CD4-positive, CD25-positive, alpha-beta regulatory T cell (primary cell): ENCODE measurements around the gene SIRT3. TPM values are rescaled to one million over a fixed set of nuclear protein-coding genes. Genes with fewer than 3 reads are reported as not detected.
"Not testable (repeated sequence)": the region's sequence is repeated elsewhere in the genome, so short reads cannot be mapped to it uniquely, and the experiment has no call there.

Experiments used
- ATAC-seq, 2 donors: fragments of 150-1000 bp; cut with Tn5 transposase; one replicate each; pipeline ENCODE4 v1.10.0; 2021; ENCODE audit warnings: low read depth in 2 of 2, moderate number of reproducible peaks in 2 of 2, moderate library complexity in 1 of 2
- DNase-seq, 3 donors: peaks; one replicate each; pipeline versions ENCODE4 v3.0.0 to v3.0.0-alpha.2; 2012 to 2022; ENCODE audit warnings: mixed read lengths in 1 of 3
- H3K27ac ChIP-seq: one replicate; pipeline ENCODE4 v1.7.0; 2013; ENCODE audit warnings: mild to moderate bottlenecking, low read length; ENCODE audit not compliant: insufficient read depth, poor library complexity, severe bottlenecking
- H3K27me3 ChIP-seq: one replicate; pipeline ENCODE4 v1.7.0; 2013; ENCODE audit warnings: low read length; ENCODE audit not compliant: control insufficient read depth, insufficient read depth
- H3K36me3 ChIP-seq: one replicate; pipeline ENCODE4 v1.7.0; 2013; ENCODE audit warnings: mild to moderate bottlenecking, low read length, moderate library complexity; ENCODE audit not compliant: control insufficient read depth, insufficient read depth
- H3K4me1 ChIP-seq: 2 replicates; pipeline ENCODE4 v1.7.0; 2013; ENCODE audit warnings: mild to moderate bottlenecking, low read length; ENCODE audit not compliant: insufficient read depth, control insufficient read depth, poor library complexity, severe bottlenecking
- H3K4me3 ChIP-seq: one replicate; pipeline ENCODE4 v1.7.0; 2013; ENCODE audit warnings: low read depth, mild to moderate bottlenecking, low read length, moderate library complexity
- H3K9me3 ChIP-seq, 2 experiments: 1 replicate in 1 of 2; 2 replicates in 1 of 2; pipeline ENCODE4 v1.7.0; 2013; ENCODE audit warnings: low read length in 2 of 2, mild to moderate bottlenecking in 1 of 2, moderate library complexity in 1 of 2; ENCODE audit not compliant: control insufficient read depth in 2 of 2
- H3K27ac Mint-ChIP-seq, 3 donors: one replicate each; pipeline ENCODE4 v1.8.0; 2020 to 2022; ENCODE audit warnings: mild to moderate bottlenecking in 3 of 3, mixed read lengths in 3 of 3, moderate library complexity in 2 of 3
- H3K27me3 Mint-ChIP-seq: one replicate; pipeline ENCODE4 v1.8.0; 2022; ENCODE audit warnings: mild to moderate bottlenecking, mixed read lengths
- H3K36me3 Mint-ChIP-seq: one replicate; pipeline ENCODE4 v1.8.0; 2020; ENCODE audit warnings: mixed read lengths
- H3K4me1 Mint-ChIP-seq, 4 donors: one replicate each; pipeline ENCODE4 v1.8.0; 2020 to 2022; ENCODE audit warnings: mixed read lengths in 4 of 4, mild to moderate bottlenecking in 1 of 4
- H3K4me3 Mint-ChIP-seq, 4 donors: one replicate each; pipeline ENCODE4 v1.8.0; 2020 to 2022; ENCODE audit warnings: mild to moderate bottlenecking in 4 of 4, mixed read lengths in 4 of 4, moderate library complexity in 3 of 4
- H3K9me3 Mint-ChIP-seq, 7 donors: one replicate each; pipeline ENCODE4 v1.8.0; 2020 to 2022; ENCODE audit warnings: mixed read lengths in 7 of 7, mild to moderate bottlenecking in 3 of 7, moderate library complexity in 2 of 7
- polyA plus RNA-seq, 4 donors: library from polyadenylated mRNA; unstranded; fragments of 300-500 nt; fragmentation: Illumina TruSeq; gene quantifications; one replicate each; pipeline ENCODE4 v1.2.3, GENCODE V29; 2021
- total RNA-seq: library from RNA; stranded (reverse); gene quantifications from one replicate; pipeline ENCODE4 v1.2.3, GENCODE V29; 2022

The SIRT3 gene
- total and polyA plus RNA-seq, 5 donors from 2014 or later = 6.9 to 14.2 (median 11.6) TPM

- no peaks in the 10 kb centered on the region for H3K27me3 Mint-ChIP-seq
- H3K9me3 Mint-ChIP-seq = no peaks in the 10 kb centered on the region
- Histone ChIP-seq H3K4me3 (no peak overlapping the region), H3K4me1 (peaks cover 12% of the 10 kb centered on the region), H3K36me3 (peaks cover 3% of the 10 kb centered on the region), H3K9me3 (no peaks in the 10 kb centered on the region), H3K27ac (no peak overlapping the region), H3K27me3 (no peaks in the 10 kb centered on the region)
- H3K4me1 Mint-ChIP-seq = peaks cover 0 to 18% (median 8%) of the 10 kb centered on the region in 4 donors
- no peak for DNase-seq
- ATAC-seq = no peak
- H3K4me3 Mint-ChIP-seq = no peak overlapping the region
- no peak overlapping the region for H3K27ac Mint-ChIP-seq
- no peaks in the 10 kb centered on the region for H3K36me3 Mint-ChIP-seq
These were observed 39.1 kb downstream of the SIRT3 start for GRCh38 chr11:196786-197731.

GRCh38 chr11:193481-193880, 42.7 kb downstream of the SIRT3 start:
- not testable (repeated sequence) for H3K27me3 ChIP-seq, H3K27me3 Mint-ChIP-seq, H3K4me1 ChIP-seq, ATAC-seq, H3K4me3 ChIP-seq, H3K9me3 Mint-ChIP-seq, H3K36me3 Mint-ChIP-seq, H3K4me3 Mint-ChIP-seq, H3K9me3 ChIP-seq, H3K27ac Mint-ChIP-seq, H3K27ac ChIP-seq, DNase-seq, H3K36me3 ChIP-seq
- H3K4me1 Mint-ChIP-seq = peaks cover 0 to 12% (median 3%) of the 10 kb centered on the region in 4 donors

- H3K27ac Mint-ChIP-seq, H3K9me3 ChIP-seq, H3K27me3 ChIP-seq, H3K36me3 ChIP-seq, H3K4me1 ChIP-seq, H3K27me3 Mint-ChIP-seq, ATAC-seq, H3K4me3 ChIP-seq, H3K36me3 Mint-ChIP-seq, H3K9me3 Mint-ChIP-seq, H3K27ac ChIP-seq, DNase-seq: not testable (repeated sequence)
- Mint-ChIP-seq H3K4me3 (peak within 1 kb of the TSS in 1 of 4 donors; percentile 54), H3K4me1 (peaks cover 0 to 12% (median 3%) of the 10 kb centered on the region in 4 donors)
These were observed 43.4 kb downstream of the SIRT3 start, which contains the start of gene SCGB1C1 for GRCh38 chr11:192674-193128. TSS of gene SCGB1C1 (plus strand) at chr11:193078. CDS start at chr11:193100, 22 bp downstream.

GRCh38 chr11:191490-192478, 44.4 kb downstream of the SIRT3 start:
- H3K27me3 Mint-ChIP-seq, H3K9me3 Mint-ChIP-seq, H3K4me1 ChIP-seq, H3K4me3 ChIP-seq, H3K9me3 ChIP-seq, H3K27me3 ChIP-seq, H3K36me3 Mint-ChIP-seq, H3K36me3 ChIP-seq, H3K27ac ChIP-seq: not testable (repeated sequence)
- Mint-ChIP-seq H3K4me3 (peak overlapping the region in 3 of 4 donors; percentile 31 to 54 (median 41)), H3K27ac (peak overlapping the region in 1 of 3 donors; percentile 79), H3K4me1 (peaks cover 0 to 12% (median 3%) of the 10 kb centered on the region in 4 donors)
- peak; percentile 60 to 62 for ATAC-seq
- peak in 2 of 3 donors; percentile 56 to 60 for DNase-seq

GRCh38 chr11:190546-190945, 45.6 kb downstream of the SIRT3 start:
- not testable (repeated sequence) for DNase-seq, H3K27ac ChIP-seq, H3K9me3 ChIP-seq, H3K4me3 Mint-ChIP-seq, H3K36me3 Mint-ChIP-seq, H3K27ac Mint-ChIP-seq, H3K4me3 ChIP-seq, H3K9me3 Mint-ChIP-seq, H3K27me3 ChIP-seq, H3K36me3 ChIP-seq, H3K4me1 ChIP-seq, H3K27me3 Mint-ChIP-seq, ATAC-seq
- peaks cover 0 to 12% (median 3%) of the 10 kb centered on the region in 4 donors for H3K4me1 Mint-ChIP-seq

GRCh38 chr11:189843-190311, 46.3 kb downstream of the SIRT3 start:
- not testable (repeated sequence) for H3K36me3 Mint-ChIP-seq, H3K27ac Mint-ChIP-seq, H3K27me3 Mint-ChIP-seq

GRCh38 chr11:189200-189783, 46.9 kb downstream of the SIRT3 start:
- H3K27ac Mint-ChIP-seq = not testable (repeated sequence)

More at GRCh38 chr11:189843-190311, 46.3 kb downstream of the SIRT3 start:
- H3K4me1 ChIP-seq, H3K27me3 ChIP-seq, H3K36me3 ChIP-seq, H3K27ac ChIP-seq, H3K4me3 Mint-ChIP-seq, H3K9me3 ChIP-seq, H3K9me3 Mint-ChIP-seq, H3K4me3 ChIP-seq: not testable (repeated sequence)
- peak in 1 of 3 donors; percentile 28 for DNase-seq
- peak; percentile 60 to 73 for ATAC-seq
- peaks cover 0 to 12% (median 3%) of the 10 kb centered on the region in 4 donors for H3K4me1 Mint-ChIP-seq

More at GRCh38 chr11:189200-189783, 46.9 kb downstream of the SIRT3 start:
- H3K36me3 ChIP-seq, H3K27me3 ChIP-seq, H3K27me3 Mint-ChIP-seq, H3K4me1 ChIP-seq, H3K4me3 ChIP-seq, DNase-seq, H3K9me3 Mint-ChIP-seq, H3K4me3 Mint-ChIP-seq, ATAC-seq, H3K9me3 ChIP-seq, H3K36me3 Mint-ChIP-seq, H3K27ac ChIP-seq: not testable (repeated sequence)
- H3K4me1 Mint-ChIP-seq = peaks cover 0 to 12% (median 3%) of the 10 kb centered on the region in 4 donors
